NCI-H2029 treated with DMSO at 0.1 percent for 48 hours (cell line): Measurements from ENCODE around the gene RFWD3.
"Not testable (repeated sequence)": the region's sequence is repeated elsewhere in the genome, so short reads cannot be mapped to it uniquely, and the experiment has no call there.

Source experiments
- DNase-seq: peaks from one replicate; lab custom pipeline; 2025; lab: John Stamatoyannopoulos, UW

Gene RFWD3

GRCh38 chr16:74666425-74667254, at the start of gene RFWD3:
Gene RFWD3, minus strand, starts transcription at chr16:74666877. Its CDS starts 5,428 bp downstream, at chr16:74661449.
- peak; percentile 69 for DNase-seq

GRCh38 chr16:74716355-74716754, 49.7 kb upstream of the RFWD3 start:
- DNase-seq = no peak

- no peak for DNase-seq
Observed at GRCh38 chr16:74713876-74714275, 47.2 kb upstream of the RFWD3 start.

GRCh38 chr16:74713325-74713724, 46.6 kb upstream of the RFWD3 start:
- DNase-seq = no peak

- no peak for DNase-seq
Observed at GRCh38 chr16:74711938-74712337, 45.3 kb upstream of the RFWD3 start.

GRCh38 chr16:74710401-74710800, 43.7 kb upstream of the RFWD3 start:
- no peak for DNase-seq

GRCh38 chr16:74709441-74709877, 42.8 kb upstream of the RFWD3 start:
- peak; percentile 13 for DNase-seq

- DNase-seq = no peak
Observed at GRCh38 chr16:74700438-74701225, 34.0 kb upstream of the RFWD3 start, which contains the start of gene MLKL. Gene MLKL, minus strand, starts transcription at chr16:74700862. Its CDS starts 5,105 bp downstream, at chr16:74695757.

- DNase-seq = no peak
Observed at GRCh38 chr16:74700116-74700437, 33.4 kb upstream of the RFWD3 start.

GRCh38 chr16:74699666-74700065, 33.0 kb upstream of the RFWD3 start:
- no peak for DNase-seq

- no peak for DNase-seq
Observed at GRCh38 chr16:74698222-74698621, 31.5 kb upstream of the RFWD3 start.

- DNase-seq = peak; percentile 50
Observed at GRCh38 chr16:74695450-74696422, 29.1 kb upstream of the RFWD3 start.

GRCh38 chr16:74691093-74691855, 24.6 kb upstream of the RFWD3 start:
- DNase-seq = no peak

GRCh38 chr16:74682556-74682955, 15.9 kb upstream of the RFWD3 start:
- no peak for DNase-seq

GRCh38 chr16:74680681-74681080, 14.0 kb upstream of the RFWD3 start:
- no peak for DNase-seq

GRCh38 chr16:74679983-74680382, 13.3 kb upstream of the RFWD3 start:
- DNase-seq = no peak

GRCh38 chr16:74677868-74678267, 11.2 kb upstream of the RFWD3 start:
- DNase-seq = no peak

GRCh38 chr16:74673876-74674275, 7.2 kb upstream of the RFWD3 start:
- DNase-seq = no peak

GRCh38 chr16:74668877-74669276, 2.2 kb upstream of the RFWD3 start:
- not testable (repeated sequence) for DNase-seq

- no peak for DNase-seq
Observed at GRCh38 chr16:74667255-74667700, 601 bp upstream of the RFWD3 start.

GRCh38 chr16:74666010-74666421, 661 bp downstream of the RFWD3 start:
- DNase-seq = no peak
